Measurements from ENCODE around the gene ZMYM2.

The ZMYM2 gene

GRCh38 chr13:20045950-20046548 lies 87.5 kb downstream of the ZMYM2 start:
- DNase-seq (ENCODE audit: low read depth) = no peak

- no peak for DNase-seq (ENCODE audit: low read depth)
These were observed 91.3 kb downstream of the ZMYM2 start for GRCh38 chr13:20049558-20050473.

GRCh38 chr13:20051366-20051765 lies 92.8 kb downstream of the ZMYM2 start:
- DNase-seq (ENCODE audit: low read depth) = no peak

- DNase-seq (ENCODE audit: low read depth) = no peak
These were observed 94.5 kb downstream of the ZMYM2 start for GRCh38 chr13:20053016-20053415.

GRCh38 chr13:20053891-20054290 lies 95.4 kb downstream of the ZMYM2 start:
- DNase-seq (ENCODE audit: low read depth) = no peak

GRCh38 chr13:20054586-20054985 lies 96.1 kb downstream of the ZMYM2 start:
- no peak for DNase-seq (ENCODE audit: low read depth)

- no peak for DNase-seq (ENCODE audit: low read depth)
These were observed 98.7 kb downstream of the ZMYM2 start for GRCh38 chr13:20057214-20057613.

- DNase-seq (ENCODE audit: low read depth) = no peak
These were observed 99.4 kb downstream of the ZMYM2 start for GRCh38 chr13:20057963-20058362.

- DNase-seq (ENCODE audit: low read depth) = no peak
These were observed 99.9 kb downstream of the ZMYM2 start for GRCh38 chr13:20058476-20058875.

GRCh38 chr13:20064128-20064527 lies 105.6 kb downstream of the ZMYM2 start:
- no peak for DNase-seq (ENCODE audit: low read depth)

GRCh38 chr13:20065516-20065915 lies 107.0 kb downstream of the ZMYM2 start:
- DNase-seq (ENCODE audit: low read depth) = no peak

- DNase-seq (ENCODE audit: low read depth) = no peak
These were observed 111.4 kb downstream of the ZMYM2 start for GRCh38 chr13:20069956-20070355.

GRCh38 chr13:20073775-20074174 lies 115.2 kb downstream of the ZMYM2 start:
- no peak for DNase-seq (ENCODE audit: low read depth)

GRCh38 chr13:20074966-20075365 lies 116.4 kb downstream of the ZMYM2 start:
- no peak for DNase-seq (ENCODE audit: low read depth)

- no peak for DNase-seq (ENCODE audit: low read depth)
These were observed 118.6 kb downstream of the ZMYM2 start for GRCh38 chr13:20077086-20077485.

- DNase-seq (ENCODE audit: low read depth) = no peak
These were observed 122.0 kb downstream of the ZMYM2 start for GRCh38 chr13:20080377-20081164.

- no peak for DNase-seq (ENCODE audit: low read depth)
These were observed 131.8 kb downstream of the ZMYM2 start for GRCh38 chr13:20090349-20090748.

GRCh38 chr13:20093951-20094350 lies 135.4 kb downstream of the ZMYM2 start:
- no peak for DNase-seq (ENCODE audit: low read depth)

GRCh38 chr13:20099319-20099718 lies 140.8 kb downstream of the ZMYM2 start:
- no peak for DNase-seq (ENCODE audit: low read depth)

GRCh38 chr13:20101467-20102316 lies 143.2 kb downstream of the ZMYM2 start:
- no peak for DNase-seq (ENCODE audit: low read depth)

- no peak for DNase-seq (ENCODE audit: low read depth)
These were observed 144.1 kb downstream of the ZMYM2 start for GRCh38 chr13:20102525-20103180.

Measured in GM04503 (cell line).